PC-3 (cell line): Measurements from ENCODE around the gene GFOD1. TPM values are rescaled to one million over a fixed set of nuclear protein-coding genes. Genes with fewer than 3 reads are reported as not detected.

Experiments used
- ATAC-seq: fragments of 200-7000 bp; cut with Tn5 transposase; 2 replicates; pipeline ENCODE4 v1.9.1; 2020; ENCODE audit warnings: mild to moderate bottlenecking, moderate library complexity
- BruUV-seq: library from RNA; stranded (reverse); fragments of 400-500 nt; replicated peaks from 2 replicates; lab custom pipeline; 2021; lab: Mats Ljungman, UMichigan
- CTCF ChIA-PET: fragments of 300-600 bp; sonication (Branson Sonifier 250); formaldehyde crosslinking; loops from one replicate; lab custom pipeline; 2022; ENCODE audit warnings: antibody characterized with exemption; lab: Charles Lee
- POLR2A ChIA-PET: fragments of 300-600 bp; sonication (Branson Sonifier 250); formaldehyde crosslinking; loops from one replicate; lab custom pipeline; 2022; ENCODE audit warnings: antibody characterized with exemption; ENCODE audit not compliant: unreplicated experiment; lab: Charles Lee
- DNase-seq: peaks from one replicate; pipeline ENCODE4 v3.0.0-alpha.2; 2015
- H2AFZ ChIP-seq: fragments of 300-600 bp; sonication (generic); 2 replicates; pipeline ENCODE4 v1.6.0; 2016; ENCODE audit warnings: antibody characterized with exemption, low read length
- H3F3A ChIP-seq: fragments of 300-600 bp; sonication (generic); one replicate; pipeline ENCODE4 v1.6.0; 2017; ENCODE audit warnings: antibody characterized with exemption, low read length, control low read depth, mild to moderate bottlenecking; ENCODE audit not compliant: unreplicated experiment
- H3K27ac ChIP-seq: fragments of 300-600 bp; sonication (generic); 2 replicates; pipeline ENCODE4 v1.5.1; 2016; ENCODE audit warnings: mild to moderate bottlenecking, low read length
- H3K27me3 ChIP-seq: fragments of 300-600 bp; sonication (generic); 2 replicates; pipeline ENCODE4 v1.6.1; 2016; ENCODE audit warnings: low read length, mixed read lengths
- H3K36me3 ChIP-seq: fragments of 300-600 bp; sonication (generic); 2 replicates; pipeline ENCODE4 v1.6.1; 2016; ENCODE audit warnings: low read depth, mixed run types, low read length, mixed read lengths
- H3K4me1 ChIP-seq: fragments of 300-600 bp; sonication (generic); 2 replicates; pipeline ENCODE4 v1.5.1; 2016; ENCODE audit warnings: low read length; ENCODE audit not compliant: insufficient read depth
- H3K4me2 ChIP-seq: fragments of 300-600 bp; sonication (generic); 2 replicates; pipeline ENCODE4 v1.6.0; 2016; ENCODE audit warnings: low read length
- H3K4me3 ChIP-seq: fragments of 300-600 bp; sonication (generic); 2 replicates; pipeline ENCODE4 v1.5.1; 2016; ENCODE audit warnings: mild to moderate bottlenecking, low read length, mixed read lengths
- H3K79me2 ChIP-seq: fragments of 300-600 bp; sonication (generic); 2 replicates; pipeline ENCODE4 v1.6.1; 2017; ENCODE audit warnings: low read length, mixed read lengths
- H3K9ac ChIP-seq: fragments of 300-600 bp; sonication (generic); 2 replicates; pipeline ENCODE4 v1.6.0; 2016; ENCODE audit warnings: mild to moderate bottlenecking, low read length
- H3K9me2 ChIP-seq: fragments of 300-600 bp; sonication (generic); replicated peaks from 2 replicates; pipeline ENCODE4 v1.6.1; 2016; ENCODE audit warnings: mixed run types, low read length, mixed read lengths
- H3K9me3 ChIP-seq: fragments of 300-600 bp; sonication (generic); 2 replicates; pipeline ENCODE4 v1.6.1; 2016; ENCODE audit warnings: low read length, mixed read lengths
- H4K20me1 ChIP-seq: fragments of 300-600 bp; sonication (generic); 2 replicates; pipeline ENCODE4 v1.6.1; 2016; ENCODE audit warnings: low read length, mixed read lengths
- CTCF ChIP-seq: fragments of 300-600 bp; sonication (generic); conservative IDR thresholded peaks from 2 replicates; pipeline ENCODE4 v1.5.1; 2017; ENCODE audit warnings: antibody characterized with exemption, low read depth, mild to moderate bottlenecking, low read length
- EZH2 ChIP-seq: fragments of 300-600 bp; sonication (generic); IDR thresholded peaks from one replicate; pipeline ENCODE4 v1.6.1; 2017; ENCODE audit warnings: antibody characterized with exemption, mild to moderate bottlenecking, low read length; ENCODE audit not compliant: unreplicated experiment
- EZH2phosphoT487 ChIP-seq: fragments of 300-600 bp; sonication (generic); IDR thresholded peaks from 2 replicates; pipeline ENCODE4 v1.6.1; 2018; ENCODE audit warnings: mild to moderate bottlenecking, antibody characterized with exemption, low read length, borderline replicate concordance
- intact Hi-C: fragments of 100-400 bp; cut with micrococcal nuclease; formaldehyde crosslinking; loops from 2 replicates; pipeline ENCODE4 v1.9.0; 2023
- total RNA-seq: library from RNA; depleted of rRNA; stranded (reverse); fragments of >200 nt; gene quantifications from 2 replicates; pipeline ENCODE4 v1.2.3, GENCODE V29; 2014

Gene GFOD1
- total RNA-seq, 1 experiment from 2014 or later = 16.0 TPM

GRCh38 chr6:13527671-13528056, 40.3 kb upstream of the GFOD1 start:
- BruUV-seq = no TSS peak
- Histone ChIP-seq H3K4me3 (no peak overlapping the region), H2AFZ (no peak overlapping the region), H3F3A (no peaks in the 10 kb centered on the region), H3K79me2 (no peaks in the 10 kb centered on the region), H3K9ac (no peak overlapping the region), H3K9me2 (no peaks in the 10 kb centered on the region), H3K36me3 (no peaks in the 10 kb centered on the region), H3K9me3 (no peaks in the 10 kb centered on the region), H4K20me1 (no peaks in the 10 kb centered on the region), H3K4me2 (no peak overlapping the region), H3K27ac (no peak overlapping the region), H3K27me3 (no peaks in the 10 kb centered on the region), H3K4me1 (peaks cover 5% of the 10 kb centered on the region)
- DNase-seq (no peak), ATAC-seq (no peak)
- POLR2A ChIA-PET = interaction anchor here (0.6 kb wide), 1 partner anchor 53 kb away, joined by 5 read pairs; no protein-coding TSS in a partner anchor
- intact Hi-C loops = loop anchor here (1.0 kb wide), 1 partner anchor 191 kb away; no protein-coding TSS in a partner anchor
- CTCF ChIA-PET = no interaction called here
- TF ChIP-seq EZH2phosphoT487 (no peak), CTCF (no peak), EZH2 (no peak)

GRCh38 chr6:13526727-13527670, 39.6 kb upstream of the GFOD1 start:
- Histone ChIP-seq H3K27ac (no peak overlapping the region), H2AFZ (no peak overlapping the region), H3K4me1 (peaks cover 12% of the 10 kb centered on the region), H3K4me3 (no peak overlapping the region), H3K9me3 (no peaks in the 10 kb centered on the region), H3K9me2 (no peaks in the 10 kb centered on the region), H4K20me1 (no peaks in the 10 kb centered on the region), H3K9ac (no peak overlapping the region), H3F3A (no peaks in the 10 kb centered on the region), H3K4me2 (no peak overlapping the region), H3K27me3 (no peaks in the 10 kb centered on the region), H3K79me2 (no peaks in the 10 kb centered on the region), H3K36me3 (no peaks in the 10 kb centered on the region)
- intact Hi-C loops = no loop called here
- no TSS peak for BruUV-seq
- ATAC-seq (no peak), DNase-seq (no peak)
- TF ChIP-seq CTCF (no peak), EZH2phosphoT487 (no peak), EZH2 (no peak)
- POLR2A ChIA-PET = interaction anchor here (0.6 kb wide), 2 partner anchors 53 to 217 kb away, joined by 5 read pairs; no protein-coding TSS in a partner anchor
- CTCF ChIA-PET = no interaction called here

GRCh38 chr6:13526357-13526726, 38.9 kb upstream of the GFOD1 start:
- POLR2A ChIA-PET = interaction anchor here (0.6 kb wide), 1 partner anchor 216 kb away, joined by 5 read pairs; no protein-coding TSS in a partner anchor

More at GRCh38 chr6:13526357-13526726, 38.9 kb upstream of the GFOD1 start:
- Histone ChIP-seq H3K9me3 (no peaks in the 10 kb centered on the region), H3K27ac (no peak overlapping the region), H3K9me2 (no peaks in the 10 kb centered on the region), H3K4me2 (no peak overlapping the region), H4K20me1 (no peaks in the 10 kb centered on the region), H3K9ac (no peak overlapping the region), H3F3A (no peaks in the 10 kb centered on the region), H3K79me2 (no peaks in the 10 kb centered on the region), H3K27me3 (no peaks in the 10 kb centered on the region), H3K36me3 (no peaks in the 10 kb centered on the region), H3K4me1 (peaks cover 15% of the 10 kb centered on the region), H2AFZ (no peak overlapping the region), H3K4me3 (no peak overlapping the region)
- DNase-seq (no peak), ATAC-seq (no peak)
- intact Hi-C loops = no loop called here
- CTCF ChIA-PET = interaction anchor here (0.6 kb wide), 1 partner anchor 72 kb away, joined by 3 read pairs; no protein-coding TSS in a partner anchor
- no TSS peak for BruUV-seq
- TF ChIP-seq CTCF (no peak), EZH2phosphoT487 (no peak), EZH2 (no peak)
